WTC11 (cell line): ENCODE results near the gene TMEM54. TPM values are rescaled to one million over a fixed set of nuclear protein-coding genes. Genes with fewer than 3 reads are reported as not detected.

Source experiments
- ATAC-seq: fragments of 200-7000 bp; cut with Tn5 transposase; 2 replicates; pipeline ENCODE4 v1.10.0; 2021; ENCODE audit warnings: mild to moderate bottlenecking, moderate library complexity
- CTCF ChIA-PET: fragments of 300-600 bp; sonication (Branson Sonifier 250); formaldehyde crosslinking; loops from one replicate; lab custom pipeline; 2021; ENCODE audit warnings: antibody characterized with exemption; lab: Charles Lee
- POLR2A ChIA-PET: fragments of 350-600 bp; sonication (Branson Sonifier 250); formaldehyde crosslinking; loops from one replicate; lab custom pipeline; 2021; ENCODE audit warnings: antibody characterized with exemption; lab: Charles Lee
- DNase-seq: peaks from one replicate; pipeline ENCODE4 v3.0.0; 2021; ENCODE audit warnings: low spot score
- H3K27ac Mint-ChIP-seq: 2 replicates; pipeline ENCODE4 v1.8.0; 2021; ENCODE audit warnings: mixed read lengths
- H3K27me3 Mint-ChIP-seq: 2 replicates; pipeline ENCODE4 v1.8.0; 2021; ENCODE audit warnings: low read depth, mild to moderate bottlenecking, moderate library complexity, mixed read lengths
- H3K36me3 Mint-ChIP-seq: 2 replicates; pipeline ENCODE4 v1.8.0; 2021; ENCODE audit warnings: mixed read lengths
- H3K4me1 Mint-ChIP-seq: 2 replicates; pipeline ENCODE4 v1.8.0; 2022; ENCODE audit warnings: mixed read lengths
- H3K4me3 Mint-ChIP-seq: 2 replicates; pipeline ENCODE4 v1.8.0; 2021; ENCODE audit warnings: mild to moderate bottlenecking, moderate library complexity, mixed read lengths
- H3K9me3 Mint-ChIP-seq: 2 replicates; pipeline ENCODE4 v1.8.0; 2021; ENCODE audit warnings: mixed read lengths
- ATF6 ChIP-seq: sonication (generic); formaldehyde crosslinking; IDR thresholded peaks from 2 replicates; pipeline ENCODE4 v1.8.1; 2023; ENCODE audit warnings: mild to moderate bottlenecking, missing genetic modification reagents
- E2F5 ChIP-seq: sonication (generic); formaldehyde crosslinking; IDR thresholded peaks from 2 replicates; pipeline ENCODE4 v1.8.1; 2022; ENCODE audit warnings: mild to moderate bottlenecking, moderate library complexity, missing genetic modification reagents
- FOXK1 ChIP-seq: sonication (generic); formaldehyde crosslinking; IDR thresholded peaks from 2 replicates; pipeline ENCODE4 v1.8.0; 2022; ENCODE audit warnings: mild to moderate bottlenecking, moderate library complexity, missing genetic modification reagents
- FOXP1 ChIP-seq: sonication (generic); formaldehyde crosslinking; IDR thresholded peaks from 2 replicates; pipeline ENCODE4 v1.8.0; 2022; ENCODE audit warnings: missing genetic modification reagents, mild to moderate bottlenecking, moderate library complexity, borderline replicate concordance
- GRHL2 ChIP-seq: fragments of 250-450 bp; sonication (Bioruptor Pico); IDR thresholded peaks from 2 replicates; pipeline ENCODE4 v1.8.0; 2022; ENCODE audit warnings: mild to moderate bottlenecking, moderate library complexity; ENCODE audit not compliant: insufficient replicate concordance, severe bottlenecking
- IRF1 ChIP-seq: sonication (generic); formaldehyde crosslinking; IDR thresholded peaks from 2 replicates; pipeline ENCODE4 v1.8.0; 2023; ENCODE audit warnings: missing genetic modification reagents
- KAT7 ChIP-seq: sonication (generic); formaldehyde crosslinking; IDR thresholded peaks from 2 replicates; pipeline ENCODE4 v1.8.1; 2023; ENCODE audit warnings: missing genetic modification reagents, mild to moderate bottlenecking, borderline replicate concordance
- MYBL2 ChIP-seq: sonication (generic); formaldehyde crosslinking; IDR thresholded peaks from 2 replicates; pipeline ENCODE4 v1.8.1; 2023; ENCODE audit warnings: mild to moderate bottlenecking, moderate library complexity, missing genetic modification reagents
- NFATC4 ChIP-seq: fragments of 250-450 bp; sonication (Bioruptor Pico); IDR thresholded peaks from 2 replicates; pipeline ENCODE4 v1.9.0; 2021; ENCODE audit warnings: mild to moderate bottlenecking
- NR1H2 ChIP-seq: sonication (generic); formaldehyde crosslinking; IDR thresholded peaks from 2 replicates; pipeline ENCODE4 v1.9.0; 2021; ENCODE audit warnings: mild to moderate bottlenecking, moderate library complexity, missing genetic modification reagents
- NR2C2 ChIP-seq: sonication (generic); formaldehyde crosslinking; IDR thresholded peaks from 2 replicates; pipeline ENCODE4 v1.8.0; 2022; ENCODE audit warnings: mild to moderate bottlenecking, missing genetic modification reagents
- TEAD1 ChIP-seq: sonication (generic); formaldehyde crosslinking; IDR thresholded peaks from 2 replicates; pipeline ENCODE4 v1.8.0; 2022; ENCODE audit warnings: mild to moderate bottlenecking, missing genetic modification reagents
- USF1 ChIP-seq: sonication (generic); formaldehyde crosslinking; IDR thresholded peaks from 2 replicates; pipeline ENCODE4 v1.8.0; 2022; ENCODE audit warnings: mild to moderate bottlenecking, missing genetic modification reagents
- USF2 ChIP-seq: sonication (generic); formaldehyde crosslinking; IDR thresholded peaks from 2 replicates; pipeline ENCODE4 v1.8.1; 2023; ENCODE audit warnings: mild to moderate bottlenecking, missing genetic modification reagents, moderate library complexity
- ZBTB21 ChIP-seq: sonication (generic); formaldehyde crosslinking; IDR thresholded peaks from 2 replicates; pipeline ENCODE4 v1.8.1; 2023; ENCODE audit warnings: mild to moderate bottlenecking, missing genetic modification reagents, borderline replicate concordance
- ZNF281 ChIP-seq: sonication (generic); formaldehyde crosslinking; IDR thresholded peaks from 2 replicates; pipeline ENCODE4 v1.8.0; 2023; ENCODE audit warnings: mild to moderate bottlenecking, missing genetic modification reagents
- ZNF416 ChIP-seq: fragments of 250-450 bp; sonication (Bioruptor Pico); IDR thresholded peaks from 2 replicates; pipeline ENCODE4 v1.9.0; 2021; ENCODE audit warnings: mild to moderate bottlenecking, inconsistent platforms
- ZNF423 ChIP-seq: fragments of 250-450 bp; sonication (Bioruptor Pico); IDR thresholded peaks from 2 replicates; pipeline ENCODE4 v2.1.2; 2022; ENCODE audit warnings: mild to moderate bottlenecking, moderate library complexity
- ZNF425 ChIP-seq: fragments of 250-450 bp; sonication (Bioruptor Pico); conservative IDR thresholded peaks from 2 replicates; pipeline ENCODE4 v1.9.0; 2021; ENCODE audit warnings: mild to moderate bottlenecking
- total RNA-seq: library from RNA; stranded (reverse); gene quantifications from 3 replicates; pipeline ENCODE4 v1.2.3, GENCODE V29; 2021

The TMEM54 gene
- total RNA-seq, 1 experiment from 2014 or later: 20.7 TPM

- peaks cover 11% of the 10 kb centered on the region for H3K4me1 Mint-ChIP-seq
- DNase-seq: peak; percentile 73
- TF ChIP-seq E2F5 (CRISPR knock-in tag): 0 out of 2 replicates have a peak, but pooled peaks have one; percentile 13
- peak; percentile 55; the same call in 1 of the 2 replicates for TF ChIP-seq KAT7 (CRISPR knock-in tag)
- 0 out of 2 replicates have a peak, but pooled peaks have one; percentile 5 for TF ChIP-seq ZNF281 (CRISPR knock-in tag)
- no peak for TF ChIP-seq USF1
- TF ChIP-seq MYBL2: 0 out of 2 replicates have a peak, but pooled peaks have one; percentile 18
- ATAC-seq: peak; percentile 49
- H3K9me3 Mint-ChIP-seq: peaks cover 7% of the 10 kb centered on the region
- ChIA-PET CTCF (interaction anchor here (0.6 to 7.4 kb wide), 37 partner anchors 11 to 1171 kb away, joined by 3 to 80 read pairs (median 5); partner anchors contain the start of genes AZIN2, BSDC1, FNDC5 and RNF19B), POLR2A (interaction anchor here (0.9 kb wide), 2 partner anchors 14 to 189 kb away, joined by 3 to 4 read pairs; no protein-coding TSS in a partner anchor)
- no peaks in the 10 kb centered on the region for H3K36me3 Mint-ChIP-seq
- H3K27me3 Mint-ChIP-seq: peaks cover 55% of the 10 kb centered on the region
- no peak overlapping the region for H3K27ac Mint-ChIP-seq
- H3K4me3 Mint-ChIP-seq: peak overlapping the region; percentile 79
Observed at GRCh38 chr1:32893198-32894018, 7.8 kb downstream of the TMEM54 start.

GRCh38 chr1:32892368-32893197 lies 8.6 kb downstream of the TMEM54 start:
- no peak overlapping the region for H3K27ac Mint-ChIP-seq
- POLR2A ChIA-PET: no interaction called here
- TF ChIP-seq NR2C2 (CRISPR knock-in tag) (0 out of 2 replicates have a peak, but pooled peaks have one; percentile 45), NFATC4 (CRISPR knock-in tag) (no peak), ZBTB21 (no peak), ZNF425 (no peak), NR1H2 (CRISPR knock-in tag) (no peak), FOXK1 (peak; percentile 53; the same call in 1 of the 2 replicates), ZNF416 (CRISPR knock-in tag) (no peak; the same call in 1 of the 2 replicates), ATF6 (CRISPR knock-in tag) (no peak), IRF1 (no peak), FOXP1 (peak; percentile 72; the same call in 1 of the 2 replicates), GRHL2 (no peak), ZNF423 (no peak), TEAD1 (peak; percentile 86; the same call in 1 of the 2 replicates), USF2 (CRISPR knock-in tag) (no peak)

More at GRCh38 chr1:32892368-32893197, 8.6 kb downstream of the TMEM54 start:
- CTCF ChIA-PET: interaction anchor here (0.6 to 7.4 kb wide), 51 partner anchors 8 to 1172 kb away, joined by 3 to 80 read pairs (median 4); partner anchors contain the start of genes AZIN2, BSDC1, FNDC5 and RNF19B
- Mint-ChIP-seq H3K9me3 (peaks cover 7% of the 10 kb centered on the region), H3K27me3 (peaks cover 59% of the 10 kb centered on the region), H3K4me3 (peak overlapping the region; percentile 79), H3K36me3 (no peaks in the 10 kb centered on the region), H3K4me1 (peaks cover 11% of the 10 kb centered on the region)
- DNase-seq (peak; percentile 92), ATAC-seq (peak; percentile 85)
